D341Med (cell line): ENCODE measurements around the gene EGFLAM.
"Not testable (repeated sequence)": the region's sequence is repeated elsewhere in the genome, so short reads cannot be mapped to it uniquely, and the experiment has no call there.

ENCODE experiments used
- DNase-seq: peaks from one replicate; pipeline ENCODE4 v3.0.0; 2012; ENCODE audit warnings: low spot score

The EGFLAM gene

GRCh38 chr5:38376404-38376803 is 118.0 kb downstream of the EGFLAM start:
- no peak for DNase-seq

GRCh38 chr5:38378579-38378978 is 120.2 kb downstream of the EGFLAM start:
- DNase-seq, result no peak

GRCh38 chr5:38379350-38379937 is 121.1 kb downstream of the EGFLAM start:
- no peak for DNase-seq

GRCh38 chr5:38380537-38380936 is 122.2 kb downstream of the EGFLAM start:
- no peak for DNase-seq

GRCh38 chr5:38381361-38381760 is 123.0 kb downstream of the EGFLAM start:
- DNase-seq, result no peak

- DNase-seq, result peak; percentile 82
These were observed 124.5 kb downstream of the EGFLAM start for GRCh38 chr5:38382898-38383297.

GRCh38 chr5:38383701-38384100 is 125.3 kb downstream of the EGFLAM start:
- DNase-seq, result no peak

GRCh38 chr5:38384396-38384795 is 126.0 kb downstream of the EGFLAM start:
- DNase-seq, result no peak

GRCh38 chr5:38387161-38387560 is 128.8 kb downstream of the EGFLAM start:
- DNase-seq, result no peak

- no peak for DNase-seq
These were observed 135.3 kb downstream of the EGFLAM start for GRCh38 chr5:38393636-38394035.

GRCh38 chr5:38396766-38397165 is 138.4 kb downstream of the EGFLAM start:
- DNase-seq, result no peak

GRCh38 chr5:38400365-38400764 is 142.0 kb downstream of the EGFLAM start:
- DNase-seq, result no peak

- no peak for DNase-seq
These were observed 142.8 kb downstream of the EGFLAM start for GRCh38 chr5:38401145-38401544.

GRCh38 chr5:38403406-38403805 is 145.0 kb downstream of the EGFLAM start:
- DNase-seq, result no peak

GRCh38 chr5:38403877-38404635 is 145.7 kb downstream of the EGFLAM start:
- DNase-seq, result no peak

GRCh38 chr5:38404667-38405276 is 146.4 kb downstream of the EGFLAM start:
- DNase-seq, result peak; percentile 50

- DNase-seq, result no peak
These were observed 150.3 kb downstream of the EGFLAM start for GRCh38 chr5:38408446-38409198.

- DNase-seq, result no peak
These were observed 152.1 kb downstream of the EGFLAM start for GRCh38 chr5:38410304-38410990.

- no peak for DNase-seq
These were observed 155.3 kb downstream of the EGFLAM start for GRCh38 chr5:38413696-38414095.

- DNase-seq, result no peak
These were observed 156.0 kb downstream of the EGFLAM start for GRCh38 chr5:38414348-38414747.

GRCh38 chr5:38415772-38416171 is 157.4 kb downstream of the EGFLAM start:
- not testable (repeated sequence) for DNase-seq

- DNase-seq, result no peak
These were observed 159.3 kb downstream of the EGFLAM start for GRCh38 chr5:38417658-38418017.
